Right lobe of liver (tissue), 6 donors: Measurements from ENCODE around the gene REPS2. TPM values are rescaled to one million over a fixed set of nuclear protein-coding genes. Genes with fewer than 3 reads are reported as not detected.

Experiments
- ATAC-seq, 4 donors: fragments of 200-7000 bp; cut with Tn5 transposase; one replicate each; pipeline ENCODE4 v1.9.1; 2020; ENCODE audit warnings: mild to moderate bottlenecking in 4 of 4, moderate library complexity in 4 of 4
- DNase-seq, 3 donors: peaks; one replicate each; pipeline ENCODE4 v3.0.0-alpha.2; 2020
- H3K27ac ChIP-seq, 3 donors: fragments of 200-600 bp; one replicate each; pipeline ENCODE4 v1.8.0; 2022
- H3K27me3 ChIP-seq, 2 donors: fragments of 200-600 bp; one replicate each; pipeline ENCODE4 v1.8.0; 2022
- H3K36me3 ChIP-seq, 4 donors: fragments of 200-600 bp; sonication (generic) in 1 of 4; one replicate each; pipeline versions ENCODE4 v1.5.1 to v1.8.0; 2017 to 2022; ENCODE audit warnings: control low read depth in 1 of 4
- H3K4me1 ChIP-seq, 4 donors: fragments of 200-600 bp; sonication (generic) in 1 of 4; one replicate each; pipeline versions ENCODE4 v1.5.1 to v1.8.0; 2017 to 2022; ENCODE audit warnings: control low read depth in 1 of 4
- H3K4me3 ChIP-seq, 3 donors: fragments of 200-600 bp; one replicate each; pipeline ENCODE4 v1.8.0; 2022
- H3K9me3 ChIP-seq, 4 donors: fragments of 200-600 bp; sonication (generic) in 1 of 4; one replicate each; pipeline versions ENCODE4 v1.5.1 to v1.8.0; 2017 to 2022; ENCODE audit warnings: control low read depth in 1 of 4
- CTCF ChIP-seq, 4 donors: fragments of 200-600 bp in 3 of 4; fragments of 450-650 bp in 1 of 4; IDR thresholded peaks; one replicate each; pipeline versions ENCODE4 v1.5.1 to v1.8.0; 2016 to 2022; ENCODE audit warnings: antibody characterized with exemption in 4 of 4, mild to moderate bottlenecking in 2 of 4
- POLR2A ChIP-seq: fragments of 450-650 bp; IDR thresholded peaks from one replicate; pipeline ENCODE4 v1.6.1; 2017; ENCODE audit warnings: antibody characterized with exemption, mild to moderate bottlenecking
- WGBS: methylation state at CpG from one replicate; pipeline ENCODE4 v1.1.6; 2018; ENCODE audit warnings: low coverage, low lambda C conversion rate; ENCODE audit not compliant: insufficient coverage; ENCODE audit errors: missing lambda C conversion rate; 5-methylcytosine and 5-hydroxymethylcytosine counted together
- intact Hi-C, 2 donors: fragments of 100-400 bp; cut with DNase I; formaldehyde crosslinking; loops; one replicate each; pipeline versions ENCODE4 v1.11.2 to v1.14.1; 2022
- total RNA-seq, 6 experiments: library from RNA; depleted of rRNA in 2 of 6; stranded (reverse); fragments of >200 nt in 2 of 6; fragmentation: NEBNext Ultra II Directional in 3 of 6; extraction: Animal tissue kit (Norgen Biotek cat#: 25700) in 3 of 6; gene quantifications; one replicate each; pipeline versions ENCODE4 v1.1.0 to v1.2.4, GENCODE V29; 2016 to 2023
- donor health status: DM: no; HTN: yes; CAD: no.
- donor health status: DM: no; HTN: no; CAD: no.
- donor health status: DM: no; HTN: no; CAD: no.
- donor health status: DM: no; HTN: yes; CAD: no.
- donor health status: DM: no; HTN: yes; CAD: no.

The REPS2 gene
- total RNA-seq, 6 experiments from 2014 or later, result 6.0 to 16.7 (median 13.1) TPM

- no peak for ATAC-seq
These were observed 46.0 kb downstream of the REPS2 start for GRCh38 chrX:16992445-16992844.

GRCh38 chrX:16992951-16993350, 46.5 kb downstream of the REPS2 start:
- no peak overlapping the region for H3K4me3 ChIP-seq
- no peak overlapping the region for H3K27ac ChIP-seq
- intact Hi-C loops, result no loop called here
- peak; percentile 58 to 68 (median 64) for ATAC-seq
- H3K36me3 ChIP-seq, result no peaks in the 10 kb centered on the region
- no peaks in the 10 kb centered on the region for H3K9me3 ChIP-seq
- no peak for DNase-seq
- no peaks in the 10 kb centered on the region for H3K27me3 ChIP-seq
- H3K4me1 ChIP-seq, result peaks cover 0 to 6% (median 0%) of the 10 kb centered on the region in 4 donors
- no peak for TF ChIP-seq POLR2A
- 20% methylated on average over 2 of the region's 2 CpGs for WGBS

More at GRCh38 chrX:16992445-16992844, 46.0 kb downstream of the REPS2 start:
- H3K9me3 ChIP-seq, result no peaks in the 10 kb centered on the region
- DNase-seq, result no peak
- no peak overlapping the region for H3K4me3 ChIP-seq
- WGBS, result 60% methylated on average over 3 of the region's 3 CpGs
- no peak overlapping the region for H3K27ac ChIP-seq
- peaks cover 0 to 6% (median 0%) of the 10 kb centered on the region in 4 donors for H3K4me1 ChIP-seq
- intact Hi-C loops, result no loop called here
- TF ChIP-seq CTCF (IDR thresholded peaks at IDR 0.05), result no peak
- no peak for TF ChIP-seq POLR2A
- H3K27me3 ChIP-seq, result no peaks in the 10 kb centered on the region
- no peaks in the 10 kb centered on the region for H3K36me3 ChIP-seq

DNA sequence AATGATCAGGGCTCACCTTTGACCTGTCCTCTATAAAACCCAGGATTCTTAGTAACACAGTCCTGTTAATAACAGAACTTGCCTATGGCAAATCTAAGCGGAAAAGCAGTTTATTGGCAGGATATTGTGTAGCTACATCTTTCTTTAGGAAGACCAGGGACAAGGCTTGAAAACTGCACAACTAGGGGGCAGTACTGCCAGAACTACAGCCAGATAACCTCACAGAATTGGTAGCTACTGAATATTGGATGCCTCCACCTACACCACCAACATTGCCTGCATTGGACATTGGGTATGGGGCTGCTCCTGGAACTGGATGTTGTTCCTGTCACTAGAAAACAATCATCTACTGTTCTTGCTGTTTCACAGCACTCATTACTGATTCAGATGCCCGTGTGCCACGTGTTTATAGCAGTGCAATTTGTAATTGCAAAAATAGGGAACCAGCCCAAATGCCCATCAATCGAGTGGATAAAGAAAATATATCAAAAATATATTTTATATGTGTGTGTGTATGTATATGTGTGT, 47.4 kb downstream of the REPS2 start:
- ATAC-seq (no peak), DNase-seq (no peak)
- Histone ChIP-seq H3K36me3 (no peaks in the 10 kb centered on the region), H3K9me3 (no peaks in the 10 kb centered on the region), H3K27me3 (no peaks in the 10 kb centered on the region), H3K4me1 (peaks cover 0 to 6% (median 0%) of the 10 kb centered on the region in 4 donors), H3K4me3 (no peak overlapping the region), H3K27ac (no peak overlapping the region)
- WGBS, result 60% methylated on average over 3 of the region's 4 CpGs
- intact Hi-C loops, result no loop called here
- TF ChIP-seq CTCF (IDR thresholded peaks at IDR 0.05), result no peak

- no peaks in the 10 kb centered on the region for H3K36me3 ChIP-seq
- no peak for TF ChIP-seq CTCF (IDR thresholded peaks at IDR 0.05)
- TF ChIP-seq POLR2A, result no peak
- H3K9me3 ChIP-seq, result no peaks in the 10 kb centered on the region
- peaks cover 0 to 6% (median 0%) of the 10 kb centered on the region in 4 donors for H3K4me1 ChIP-seq
- H3K27ac ChIP-seq, result no peak overlapping the region
- H3K4me3 ChIP-seq, result no peak overlapping the region
- 78% methylated on average over 1 of the region's 2 CpGs for WGBS
- DNase-seq, result no peak
- intact Hi-C loops, result no loop called here
- H3K27me3 ChIP-seq, result no peaks in the 10 kb centered on the region
- no peak for ATAC-seq
These were observed 48.3 kb downstream of the REPS2 start for GRCh38 chrX:16994736-16995135.

DNA sequence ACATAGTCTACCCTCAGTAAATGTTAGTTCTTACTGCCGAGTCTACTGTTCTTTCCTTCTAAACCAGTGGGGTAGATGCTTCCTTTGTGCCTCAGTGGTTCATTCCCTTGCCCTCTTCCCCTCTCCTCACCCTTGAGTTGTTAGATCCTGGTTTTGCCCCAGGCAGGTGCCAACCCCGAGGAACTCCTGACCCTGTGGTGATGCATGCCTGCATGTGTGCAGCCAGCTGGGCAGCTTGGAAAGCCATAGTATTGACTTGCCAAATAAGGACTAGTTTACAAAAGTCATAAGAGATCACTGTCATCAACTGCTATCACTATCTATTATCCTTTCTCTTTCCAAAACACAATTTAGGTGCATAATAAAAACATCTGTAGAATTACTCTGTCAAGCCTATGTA, 50.9 kb downstream of the REPS2 start:
- Histone ChIP-seq H3K9me3 (no peaks in the 10 kb centered on the region), H3K27me3 (no peaks in the 10 kb centered on the region), H3K4me3 (no peak overlapping the region), H3K27ac (peak overlapping the region in 1 of 3 donors; percentile 26), H3K36me3 (no peaks in the 10 kb centered on the region), H3K4me1 (peaks cover 0 to 6% (median 0%) of the 10 kb centered on the region in 4 donors)
- peak; percentile 38 to 67 (median 67) for DNase-seq
- peak; percentile 73 to 84 (median 80) for ATAC-seq
- TF ChIP-seq CTCF (IDR thresholded peaks at IDR 0.05) (no peak), POLR2A (no peak)
- intact Hi-C loops, result no loop called here
- WGBS, result 67% methylated on average over 2 of the region's 2 CpGs
